Gastroesophageal sphincter (tissue), 4 donors: Measurements from ENCODE around the gene PSMD2. TPM values are rescaled to one million over a fixed set of nuclear protein-coding genes. Genes with fewer than 3 reads are reported as not detected.

Experiments used
- ATAC-seq: fragments of 150-250 bp; one replicate; pipeline ENCODE4 v1.9.1; 2016; ENCODE audit warnings: mild to moderate bottlenecking, moderate library complexity
- H3K27ac ChIP-seq, 4 donors: fragments of 200-600 bp; sonication (generic) in 3 of 4; 1 replicate in 3 of 4; 2 replicates in 1 of 4; pipeline ENCODE4 v1.5.1; 2016 to 2019
- H3K27me3 ChIP-seq: fragments of 200-600 bp; sonication (generic); one replicate; pipeline ENCODE4 v1.5.1; 2019
- H3K36me3 ChIP-seq, 2 donors: fragments of 200-600 bp; sonication (generic); one replicate each; pipeline ENCODE4 v1.5.1; 2019; ENCODE audit warnings: control low read depth in 1 of 2
- H3K4me1 ChIP-seq, 3 donors: fragments of 200-600 bp; sonication (generic); 1 replicate in 2 of 3; 2 replicates in 1 of 3; pipeline ENCODE4 v1.5.1; 2016 to 2019; ENCODE audit warnings: control low read depth in 2 of 3
- H3K4me3 ChIP-seq, 2 donors: fragments of 200-600 bp; sonication (generic); one replicate each; pipeline ENCODE4 v1.5.1; 2019; ENCODE audit warnings: mild to moderate bottlenecking in 1 of 2, moderate library complexity in 1 of 2
- H3K9me3 ChIP-seq, 3 donors: fragments of 200-600 bp; sonication (generic); one replicate each; pipeline ENCODE4 v1.5.1; 2017 to 2019; ENCODE audit warnings: control low read depth in 2 of 3
- CTCF ChIP-seq, 4 experiments: fragments of 200-600 bp in 2 of 4; fragments of 450-650 bp in 2 of 4; sonication (generic) in 1 of 4; IDR thresholded peaks; one replicate each; pipeline ENCODE4 v1.5.1; 2017 to 2019; ENCODE audit warnings: antibody characterized with exemption in 4 of 4, mild to moderate bottlenecking in 2 of 4, moderate library complexity in 2 of 4
- EP300 ChIP-seq: sonication (generic); formaldehyde crosslinking; IDR thresholded peaks from one replicate; pipeline ENCODE4 v1.6.1; 2017; ENCODE audit warnings: antibody characterized with exemption, mild to moderate bottlenecking
- POLR2A ChIP-seq, 2 donors: fragments of 450-650 bp; IDR thresholded peaks; one replicate each; pipeline ENCODE4 v1.6.1; 2017; ENCODE audit warnings: antibody characterized with exemption in 2 of 2, mild to moderate bottlenecking in 2 of 2, moderate library complexity in 1 of 2
- POLR2AphosphoS5 ChIP-seq: sonication (generic); formaldehyde crosslinking; IDR thresholded peaks from one replicate; pipeline ENCODE4 v1.6.1; 2017; ENCODE audit warnings: antibody characterized with exemption
- WGBS, 2 donors: methylation state at CpG; one replicate each; pipeline ENCODE4 v1.1.5; 2018; ENCODE audit warnings: low coverage in 1 of 2; 5-methylcytosine and 5-hydroxymethylcytosine counted together
- total RNA-seq, 4 donors: library from RNA; depleted of rRNA; stranded (reverse); fragments of >200 nt; gene quantifications; one replicate each; pipeline ENCODE4 v1.1.0, GENCODE V29; 2016

Gene PSMD2
- total RNA-seq, 4 donors from 2014 or later, result 225 to 365 (median 273) TPM

GRCh38 chr3:184257083-184257915 lies 41.7 kb upstream of the PSMD2 start:
- Histone ChIP-seq H3K4me1 (peaks cover 0 to 31% (median 20%) of the 10 kb centered on the region in 3 donors), H3K27me3 (peaks cover 54% of the 10 kb centered on the region), H3K27ac (no peak overlapping the region), H3K9me3 (no peaks in the 10 kb centered on the region), H3K36me3 (peaks cover 0 to 11% of the 10 kb centered on the region in 2 donors), H3K4me3 (no peak overlapping the region)
- ATAC-seq, result no peak
- 88 to 89% methylated on average over 11 to 13 of the region's 23 CpGs for WGBS, 2 donors
- no peak for TF ChIP-seq CTCF (IDR thresholded peaks at IDR 0.05)
- no peak for TF ChIP-seq POLR2A (IDR thresholded peaks at IDR 0.05)
- TF ChIP-seq EP300, result no peak
- no peak for TF ChIP-seq POLR2AphosphoS5

GRCh38 chr3:184258926-184259325 lies 40.1 kb upstream of the PSMD2 start:
- WGBS, 2 donors, result 82% methylated on average over 3 of the region's 5 CpGs; no CpG with 5 or more reads in 1 of the 2 donors
- Histone ChIP-seq H3K27ac (no peak overlapping the region), H3K4me1 (peaks cover 0 to 36% (median 21%) of the 10 kb centered on the region in 3 donors), H3K4me3 (no peak overlapping the region), H3K36me3 (peaks cover 0 to 11% of the 10 kb centered on the region in 2 donors), H3K27me3 (peaks cover 70% of the 10 kb centered on the region), H3K9me3 (no peaks in the 10 kb centered on the region)
- TF ChIP-seq CTCF (IDR thresholded peaks at IDR 0.05), result no peak
- TF ChIP-seq POLR2AphosphoS5, result no peak
- TF ChIP-seq EP300, result no peak
- no peak for TF ChIP-seq POLR2A (IDR thresholded peaks at IDR 0.05)
- no peak for ATAC-seq

- H3K27me3 ChIP-seq, result peaks cover 75% of the 10 kb centered on the region
- H3K4me3 ChIP-seq, result peak overlapping the region in 1 of 2 donors; percentile 52
Measured at GRCh38 chr3:184259396-184259877, 39.6 kb upstream of the PSMD2 start.

GRCh38 chr3:184259878-184260723 lies 38.9 kb upstream of the PSMD2 start:
- Histone ChIP-seq H3K4me1 (peaks cover 0 to 36% (median 21%) of the 10 kb centered on the region in 3 donors), H3K27ac (no peak overlapping the region), H3K9me3 (no peaks in the 10 kb centered on the region), H3K36me3 (peaks cover 0 to 11% of the 10 kb centered on the region in 2 donors), H3K27me3 (peaks cover 82% of the 10 kb centered on the region), H3K4me3 (peak overlapping the region in 1 of 2 donors; percentile 52)
- no peak for TF ChIP-seq EP300
- no peak for TF ChIP-seq CTCF (IDR thresholded peaks at IDR 0.05)
- TF ChIP-seq POLR2AphosphoS5, result no peak
- 0 to 1% methylated on average over 2 to 13 of the region's 91 CpGs for WGBS, 2 donors
- ATAC-seq, result peak; percentile 76

More at GRCh38 chr3:184259396-184259877, 39.6 kb upstream of the PSMD2 start:
- Histone ChIP-seq H3K36me3 (peaks cover 0 to 11% of the 10 kb centered on the region in 2 donors), H3K4me1 (peaks cover 0 to 36% (median 21%) of the 10 kb centered on the region in 3 donors), H3K9me3 (no peaks in the 10 kb centered on the region), H3K27ac (no peak overlapping the region)
- peak; percentile 4 for ATAC-seq
- WGBS, 2 donors, result 32% methylated on average over 3 of the region's 28 CpGs; no CpG with 5 or more reads in 1 of the 2 donors
- no peak for TF ChIP-seq POLR2AphosphoS5

- WGBS, 2 donors, result no CpG with 5 or more reads among the region's 49 CpGs
- peak overlapping the region in 1 of 2 donors; percentile 52 for H3K4me3 ChIP-seq
- H3K36me3 ChIP-seq, result peaks cover 0 to 11% of the 10 kb centered on the region in 2 donors
Measured at GRCh38 chr3:184260724-184261269, 38.2 kb upstream of the PSMD2 start.

More at GRCh38 chr3:184260724-184261269, 38.2 kb upstream of the PSMD2 start:
- Histone ChIP-seq H3K27ac (no peak overlapping the region), H3K9me3 (no peaks in the 10 kb centered on the region), H3K27me3 (peaks cover 89% of the 10 kb centered on the region), H3K4me1 (peaks cover 0 to 36% (median 21%) of the 10 kb centered on the region in 3 donors)
- ATAC-seq, result no peak
- TF ChIP-seq POLR2A (IDR thresholded peaks at IDR 0.05), result no peak
- no peak for TF ChIP-seq POLR2AphosphoS5
- no peak for TF ChIP-seq CTCF (IDR thresholded peaks at IDR 0.05)
- no peak for TF ChIP-seq EP300
